ENCODE results near the gene NTNG1.

DNA sequence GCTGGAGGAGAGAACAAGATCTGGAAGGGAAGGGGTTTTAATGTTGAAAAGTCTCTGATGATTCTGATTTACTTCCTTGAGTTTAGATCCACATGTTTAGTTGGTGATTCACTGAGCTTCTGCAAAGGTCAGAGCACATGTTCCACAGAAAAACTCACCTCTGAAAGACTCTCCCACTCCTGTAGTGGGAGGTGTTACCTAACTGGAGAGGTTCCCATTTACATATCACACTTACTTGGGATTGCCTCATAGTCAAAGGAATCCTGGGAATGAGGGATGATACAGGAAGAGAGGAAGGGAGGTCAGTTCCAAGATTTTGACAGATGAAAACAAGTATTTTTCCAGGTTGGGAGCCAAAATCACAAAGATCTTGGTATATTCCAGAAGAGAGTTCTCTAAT, 2.7 kb upstream of the NTNG1 start:
- TF ChIP-seq CTCF (IDR thresholded peaks at IDR 0.05) (no peak), POLR2A (IDR thresholded peaks at IDR 0.05) (no peak)
